ENCODE measurements around the gene CCT6A.
"Not testable (repeated sequence)": the region's sequence is repeated elsewhere in the genome, so short reads cannot be mapped to it uniquely, and the experiment has no call there.

CCT6A gene

GRCh38 chr7:56104138-56104537, 52.6 kb downstream of the CCT6A start:
- not testable (repeated sequence) for DNase-seq

- peak in 2 of 3 experiments; percentile 13 to 69 for DNase-seq
Measured at GRCh38 chr7:56105508-56105907, 53.9 kb downstream of the CCT6A start.

DNA sequence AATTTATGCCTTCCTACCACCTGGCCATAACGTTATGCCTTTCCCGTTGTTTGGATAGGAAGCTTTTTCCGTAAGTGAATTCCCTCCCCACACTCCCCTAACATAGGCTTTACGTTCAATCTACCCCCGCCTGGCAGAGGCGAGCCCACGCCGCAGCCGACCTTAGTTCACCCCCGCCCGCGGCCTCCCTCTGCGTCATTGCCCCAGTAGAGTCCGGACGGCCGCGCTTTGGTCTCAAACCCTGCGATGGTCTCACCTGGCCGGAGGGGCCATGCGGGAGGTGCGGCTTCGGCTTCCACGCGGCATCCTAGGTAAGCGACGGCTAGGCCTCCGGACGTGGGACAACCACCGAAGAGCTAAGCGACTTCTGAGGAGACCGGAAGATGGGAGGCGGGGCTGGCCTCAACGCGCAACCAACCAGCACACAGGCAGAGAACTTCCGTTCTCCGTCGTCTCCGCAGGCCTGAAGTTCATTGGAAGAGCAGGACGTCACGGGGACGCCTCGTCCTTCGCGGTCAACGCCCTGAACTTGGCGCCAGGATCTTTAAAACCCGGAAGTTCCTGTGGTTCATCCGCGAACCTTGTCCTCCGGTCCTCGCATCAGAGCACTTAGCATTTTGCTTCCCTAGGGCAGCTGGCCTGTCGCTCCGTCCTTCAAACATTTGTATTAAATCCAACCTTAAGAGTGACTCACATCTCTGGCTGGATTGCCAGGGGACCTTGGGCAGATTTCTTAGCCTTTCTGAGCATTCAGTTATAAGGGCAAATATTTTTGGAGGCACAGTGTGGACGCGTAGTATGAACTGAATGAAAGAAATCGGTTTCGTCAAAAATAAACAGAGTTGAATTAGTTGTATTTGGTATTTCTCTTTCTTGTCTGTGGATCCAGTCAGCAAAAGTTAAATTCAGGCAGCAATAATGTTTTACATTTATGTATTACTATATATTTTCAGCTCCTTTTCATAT, 54.8 kb downstream of the CCT6A start, which contains the start of gene CHCHD2:
TSS of gene CHCHD2 (minus strand) at position 369 of the 966 bp plus-strand sequence. CDS start at position 306, 63 bp downstream.
- DNase-seq: peak; percentile 98 to 99 (median 98)

- DNase-seq: no peak
Measured at GRCh38 chr7:56107954-56108258, 56.3 kb downstream of the CCT6A start.

DNA sequence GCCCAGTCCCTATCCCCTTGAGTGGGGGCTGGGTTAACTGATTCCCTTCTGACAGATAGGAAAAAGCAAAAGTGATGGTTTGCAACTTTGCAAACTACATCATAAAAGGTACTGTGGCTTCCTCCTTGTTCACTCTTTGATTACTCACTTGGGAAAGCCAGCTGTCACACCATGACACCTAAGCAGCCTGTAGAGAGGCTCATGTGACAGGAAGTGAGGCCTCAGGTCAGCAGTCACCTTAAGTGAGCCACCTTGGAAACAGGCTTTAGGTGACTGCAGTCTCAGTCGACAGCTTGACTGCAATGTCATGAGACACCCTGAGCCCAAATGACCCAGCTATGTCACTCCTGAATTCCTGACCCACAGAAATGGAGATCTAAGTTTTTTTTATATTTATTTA, 59.0 kb downstream of the CCT6A start:
- DNase-seq: no peak

DNA sequence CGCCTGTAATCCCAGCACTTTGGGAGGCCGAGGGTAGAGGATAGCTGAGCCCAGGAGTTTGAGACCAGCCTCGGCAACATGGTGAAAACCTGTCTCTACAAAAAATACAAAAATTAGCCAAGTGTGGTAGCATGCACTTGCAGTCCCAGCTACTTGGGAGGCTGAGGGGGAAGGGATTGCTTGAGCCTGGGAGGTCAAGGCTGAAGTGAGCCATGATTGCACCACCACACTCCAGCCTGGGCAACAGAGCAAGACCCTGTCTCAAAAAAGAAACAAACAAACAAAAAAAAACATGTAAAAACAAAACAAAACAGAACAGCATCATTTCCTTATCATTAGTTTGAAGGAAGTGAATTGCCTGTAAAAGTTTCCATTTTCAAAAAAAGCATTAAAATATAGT, 60.7 kb downstream of the CCT6A start:
- DNase-seq: not testable (repeated sequence)
